Mesothelial cell of epicardium (in vitro differentiated cells): ENCODE results near the gene MEP1A. TPM values are rescaled to one million over a fixed set of nuclear protein-coding genes. Genes with fewer than 3 reads are reported as not detected.

ENCODE experiments used
- DNase-seq, 2 experiments: peaks; one replicate each; pipeline ENCODE4 v3.0.0; 2021; ENCODE audit warnings: low spot score in 2 of 2; ENCODE audit not compliant: unreplicated experiment in 2 of 2
- H3K27ac Mint-ChIP-seq: 2 replicates; pipeline ENCODE4 v1.8.0; 2021; ENCODE audit warnings: mixed read lengths
- H3K27me3 Mint-ChIP-seq: 2 replicates; pipeline ENCODE4 v1.8.0; 2021; ENCODE audit warnings: low read depth, mixed read lengths
- H3K36me3 Mint-ChIP-seq: 2 replicates; pipeline ENCODE4 v1.8.0; 2021; ENCODE audit warnings: mixed read lengths
- H3K4me1 Mint-ChIP-seq: 2 replicates; pipeline ENCODE4 v1.8.0; 2021; ENCODE audit warnings: mixed read lengths
- H3K4me3 Mint-ChIP-seq: 2 replicates; pipeline ENCODE4 v1.8.0; 2021; ENCODE audit warnings: mild to moderate bottlenecking, moderate library complexity, mixed read lengths
- H3K9me3 Mint-ChIP-seq: 2 replicates; pipeline ENCODE4 v1.8.0; 2021; ENCODE audit warnings: mixed read lengths
- total RNA-seq: library from RNA; stranded (reverse); gene quantifications from 3 replicates; pipeline ENCODE4 v1.2.1, GENCODE V29; 2021
- TF ChIP-seq, protein P1 (sequence below): fragments of 200-600 bp; sonication (generic); IDR thresholded peaks from one replicate; pipeline ENCODE4 v1.5.0; 2021; ENCODE audit warnings: antibody characterized with exemption; ENCODE audit not compliant: unreplicated experiment

The MEP1A gene
- total RNA-seq, 1 donor from 2014 or later, result not detected

- peaks cover 14% of the 10 kb centered on the region for H3K27me3 Mint-ChIP-seq
- no peak for DNase-seq
- TF ChIP-seq, protein P1, sequence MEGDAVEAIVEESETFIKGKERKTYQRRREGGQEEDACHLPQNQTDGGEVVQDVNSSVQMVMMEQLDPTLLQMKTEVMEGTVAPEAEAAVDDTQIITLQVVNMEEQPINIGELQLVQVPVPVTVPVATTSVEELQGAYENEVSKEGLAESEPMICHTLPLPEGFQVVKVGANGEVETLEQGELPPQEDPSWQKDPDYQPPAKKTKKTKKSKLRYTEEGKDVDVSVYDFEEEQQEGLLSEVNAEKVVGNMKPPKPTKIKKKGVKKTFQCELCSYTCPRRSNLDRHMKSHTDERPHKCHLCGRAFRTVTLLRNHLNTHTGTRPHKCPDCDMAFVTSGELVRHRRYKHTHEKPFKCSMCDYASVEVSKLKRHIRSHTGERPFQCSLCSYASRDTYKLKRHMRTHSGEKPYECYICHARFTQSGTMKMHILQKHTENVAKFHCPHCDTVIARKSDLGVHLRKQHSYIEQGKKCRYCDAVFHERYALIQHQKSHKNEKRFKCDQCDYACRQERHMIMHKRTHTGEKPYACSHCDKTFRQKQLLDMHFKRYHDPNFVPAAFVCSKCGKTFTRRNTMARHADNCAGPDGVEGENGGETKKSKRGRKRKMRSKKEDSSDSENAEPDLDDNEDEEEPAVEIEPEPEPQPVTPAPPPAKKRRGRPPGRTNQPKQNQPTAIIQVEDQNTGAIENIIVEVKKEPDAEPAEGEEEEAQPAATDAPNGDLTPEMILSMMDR, result no peak
- H3K4me1 Mint-ChIP-seq, result no peaks in the 10 kb centered on the region
- no peaks in the 10 kb centered on the region for H3K36me3 Mint-ChIP-seq
- no peaks in the 10 kb centered on the region for H3K9me3 Mint-ChIP-seq
- no peak overlapping the region for H3K4me3 Mint-ChIP-seq
- no peak overlapping the region for H3K27ac Mint-ChIP-seq
Observed at GRCh38 chr6:46749731-46750130, 43.5 kb upstream of the MEP1A start.

DNA sequence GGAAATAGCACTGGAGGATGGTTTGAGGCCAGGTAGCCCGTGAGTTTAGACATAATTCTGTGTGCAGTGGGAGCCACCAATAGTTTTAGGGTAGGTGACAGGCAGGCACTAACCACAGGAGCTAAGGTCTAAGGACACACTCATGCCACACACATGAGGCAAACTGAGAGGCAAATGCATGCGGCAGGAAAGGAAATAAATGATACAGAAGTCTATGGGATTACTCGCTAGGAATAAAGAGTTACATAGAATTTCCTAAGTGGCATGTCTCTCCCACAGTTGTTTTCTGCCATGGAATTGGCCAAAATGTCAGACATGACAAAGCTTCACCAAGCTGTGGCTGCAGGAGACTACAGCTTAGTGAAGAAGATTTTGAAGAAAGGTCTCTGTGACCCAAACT lies 41.5 kb upstream of the MEP1A start:
- no peak for DNase-seq
- TF ChIP-seq, protein P1, result no peak
- H3K27ac Mint-ChIP-seq, result no peak overlapping the region
- no peaks in the 10 kb centered on the region for H3K4me1 Mint-ChIP-seq
- no peak overlapping the region for H3K4me3 Mint-ChIP-seq
- no peaks in the 10 kb centered on the region for H3K36me3 Mint-ChIP-seq
- H3K9me3 Mint-ChIP-seq, result no peaks in the 10 kb centered on the region
- no peaks in the 10 kb centered on the region for H3K27me3 Mint-ChIP-seq

- TF ChIP-seq, protein P1, result no peak
- no peak overlapping the region for H3K27ac Mint-ChIP-seq
- H3K4me3 Mint-ChIP-seq, result no peak overlapping the region
- no peaks in the 10 kb centered on the region for H3K27me3 Mint-ChIP-seq
- DNase-seq, result no peak
- no peaks in the 10 kb centered on the region for H3K36me3 Mint-ChIP-seq
- H3K4me1 Mint-ChIP-seq, result no peaks in the 10 kb centered on the region
- H3K9me3 Mint-ChIP-seq, result no peaks in the 10 kb centered on the region
Observed at GRCh38 chr6:46755865-46756264, 37.3 kb upstream of the MEP1A start.

DNA sequence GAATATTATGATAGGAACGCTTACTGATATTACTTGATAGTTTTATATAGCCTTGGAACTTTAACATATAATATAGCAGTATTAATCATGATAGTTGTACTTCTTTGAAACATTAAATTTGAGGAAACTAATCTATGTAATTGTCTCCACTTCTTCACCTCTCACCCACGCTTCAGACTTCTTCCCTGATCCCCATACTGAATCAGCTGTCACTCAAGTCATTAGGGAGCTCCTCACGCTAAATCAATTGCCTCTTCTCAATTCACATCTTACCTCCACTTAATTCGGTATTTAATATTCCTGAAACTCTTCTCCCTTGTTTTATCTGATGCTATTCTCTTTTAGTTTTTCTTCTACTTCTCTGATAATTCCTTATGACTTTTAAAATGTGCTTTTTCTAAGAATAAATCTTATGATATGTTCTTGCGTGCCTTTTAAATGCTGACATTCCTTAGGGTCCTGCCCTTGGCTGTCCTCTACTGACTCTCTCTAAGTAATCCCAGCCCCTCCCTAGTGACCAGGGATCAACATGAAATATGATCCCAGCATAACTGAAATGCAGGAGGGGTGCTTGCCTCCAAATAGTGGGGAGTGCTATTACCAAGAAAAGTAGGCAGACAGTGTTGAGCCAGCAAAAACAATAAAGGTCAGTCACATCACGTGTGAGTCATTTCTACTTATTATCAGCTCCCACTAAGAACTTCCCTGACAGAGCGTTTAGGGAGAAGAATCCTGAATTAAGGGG lies 36.5 kb upstream of the MEP1A start:
- Mint-ChIP-seq H3K9me3 (no peaks in the 10 kb centered on the region), H3K27ac (no peak overlapping the region), H3K27me3 (no peaks in the 10 kb centered on the region), H3K4me1 (no peaks in the 10 kb centered on the region), H3K4me3 (no peak overlapping the region), H3K36me3 (no peaks in the 10 kb centered on the region)
- no peak for DNase-seq
- TF ChIP-seq, protein P1, result no peak

- no peaks in the 10 kb centered on the region for H3K9me3 Mint-ChIP-seq
- H3K27me3 Mint-ChIP-seq, result no peaks in the 10 kb centered on the region
- no peak for DNase-seq
- no peak overlapping the region for H3K4me3 Mint-ChIP-seq
- no peaks in the 10 kb centered on the region for H3K4me1 Mint-ChIP-seq
- no peaks in the 10 kb centered on the region for H3K36me3 Mint-ChIP-seq
- TF ChIP-seq, protein P1, result no peak
- no peak overlapping the region for H3K27ac Mint-ChIP-seq
Observed at GRCh38 chr6:46757214-46757596, 36.0 kb upstream of the MEP1A start.
